ENCODE measurements around the gene CIC.

CIC gene

GRCh38 chr19:42274065-42274682 is 5.1 kb downstream of the CIC start:
- no peaks in the 10 kb centered on the region for H3K9me3 ChIP-seq (ENCODE audit: control insufficient read depth, low read length)
- no peaks in the 10 kb centered on the region for H3K27me3 ChIP-seq (replicated peaks; ENCODE audit: control insufficient read depth, insufficient read depth, low read length)
- DNase-seq (ENCODE audit: low read depth): no peak
- no peak overlapping the region for H3K4me3 ChIP-seq (ENCODE audit: low read length)
- H3K4me1 ChIP-seq (ENCODE audit: control insufficient read depth, insufficient read depth, low read length): peaks cover 44% of the 10 kb centered on the region
- H3K36me3 ChIP-seq (ENCODE audit: control insufficient read depth, insufficient read depth, low read length, severe bottlenecking): peaks cover 27% of the 10 kb centered on the region
- no peak overlapping the region for H3K9ac ChIP-seq (ENCODE audit: low read length)

DNA sequence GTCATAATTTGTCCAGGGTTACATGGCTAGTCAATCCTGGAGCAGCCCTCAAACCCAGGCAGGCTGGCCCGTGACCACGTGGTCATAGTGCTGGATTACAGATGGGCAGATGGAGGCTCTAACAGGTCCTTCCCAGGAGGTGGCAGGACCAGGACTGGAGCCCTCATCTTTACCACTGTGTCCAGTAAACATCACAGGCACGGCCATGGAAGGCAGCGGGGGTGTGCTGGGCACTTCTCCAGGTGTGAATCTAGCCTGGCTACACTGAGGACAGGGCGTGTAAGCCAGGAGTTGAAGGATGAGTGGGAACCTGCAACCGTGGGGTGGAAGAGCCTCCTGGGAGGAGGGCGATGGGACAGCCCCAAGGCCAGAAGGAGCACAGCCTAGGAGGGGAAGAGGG is 6.1 kb downstream of the CIC start:
- H3K9ac ChIP-seq (ENCODE audit: low read length): peak overlapping the region; percentile 34
- no peaks in the 10 kb centered on the region for H3K27me3 ChIP-seq (replicated peaks; ENCODE audit: control insufficient read depth, insufficient read depth, low read length)
- DNase-seq (ENCODE audit: low read depth): no peak
- no peak overlapping the region for H3K4me3 ChIP-seq (ENCODE audit: low read length)
- H3K36me3 ChIP-seq (ENCODE audit: control insufficient read depth, insufficient read depth, low read length, severe bottlenecking): peaks cover 27% of the 10 kb centered on the region
- no peaks in the 10 kb centered on the region for H3K9me3 ChIP-seq (ENCODE audit: control insufficient read depth, low read length)
- H3K4me1 ChIP-seq (ENCODE audit: control insufficient read depth, insufficient read depth, low read length): peaks cover 44% of the 10 kb centered on the region

DNA sequence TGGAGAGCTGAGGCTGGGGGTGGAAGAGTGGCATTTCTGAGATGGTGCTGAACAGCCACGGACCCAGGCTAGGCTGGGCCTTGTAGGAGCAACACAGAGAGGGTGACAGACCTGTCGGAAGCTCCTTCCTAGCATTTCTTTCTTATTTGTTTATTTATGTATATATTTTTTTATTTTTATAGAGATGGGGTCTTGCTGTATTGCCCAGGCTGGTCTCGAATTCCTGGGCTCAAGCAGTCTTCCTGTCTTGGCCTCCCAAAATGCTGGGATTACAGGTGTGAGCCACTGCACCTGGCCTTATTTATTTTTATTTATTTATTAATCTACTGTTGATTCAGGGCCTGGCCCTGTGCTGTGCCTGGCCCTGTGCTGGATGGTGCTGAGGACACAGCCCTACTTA is 6.5 kb downstream of the CIC start:
- Histone ChIP-seq H3K4me3 (ENCODE audit: low read length) (no peak overlapping the region), H3K27me3 (replicated peaks; ENCODE audit: control insufficient read depth, insufficient read depth, low read length) (no peaks in the 10 kb centered on the region), H3K9me3 (ENCODE audit: control insufficient read depth, low read length) (no peaks in the 10 kb centered on the region), H3K4me1 (ENCODE audit: control insufficient read depth, insufficient read depth, low read length) (peaks cover 41% of the 10 kb centered on the region), H3K9ac (ENCODE audit: low read length) (peak overlapping the region; percentile 43), H3K36me3 (ENCODE audit: control insufficient read depth, insufficient read depth, low read length, severe bottlenecking) (peaks cover 27% of the 10 kb centered on the region)
- no peak for DNase-seq (ENCODE audit: low read depth)

DNA sequence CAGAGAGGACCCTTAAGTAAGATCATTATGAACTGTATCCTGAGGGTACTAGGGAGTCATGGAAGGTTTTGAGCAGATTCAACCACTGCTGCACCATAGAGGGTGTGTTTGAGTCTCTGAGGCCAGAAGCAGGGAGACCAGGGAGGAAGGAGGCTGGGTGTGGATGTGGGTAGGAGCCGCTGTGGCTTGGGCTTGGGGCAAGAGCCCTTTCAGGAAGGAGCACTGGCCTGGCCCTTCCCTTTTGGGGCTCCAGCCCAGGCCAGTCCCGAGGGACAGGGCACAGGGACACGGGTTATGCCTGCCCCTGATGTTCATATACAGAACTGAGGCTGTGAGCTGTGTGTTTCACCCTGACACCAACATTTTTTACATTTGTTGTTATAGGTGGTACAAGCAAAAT is 7.2 kb downstream of the CIC start:
- no peak for DNase-seq (ENCODE audit: low read depth)
- Histone ChIP-seq H3K27me3 (replicated peaks; ENCODE audit: control insufficient read depth, insufficient read depth, low read length) (no peaks in the 10 kb centered on the region), H3K9me3 (ENCODE audit: control insufficient read depth, low read length) (no peaks in the 10 kb centered on the region), H3K9ac (ENCODE audit: low read length) (peak overlapping the region; percentile 43), H3K4me1 (ENCODE audit: control insufficient read depth, insufficient read depth, low read length) (peaks cover 35% of the 10 kb centered on the region), H3K36me3 (ENCODE audit: control insufficient read depth, insufficient read depth, low read length, severe bottlenecking) (peaks cover 27% of the 10 kb centered on the region), H3K4me3 (ENCODE audit: low read length) (no peak overlapping the region)

- Histone ChIP-seq H3K9ac (ENCODE audit: low read length) (peak overlapping the region; percentile 32), H3K9me3 (ENCODE audit: control insufficient read depth, low read length) (no peaks in the 10 kb centered on the region), H3K36me3 (ENCODE audit: control insufficient read depth, insufficient read depth, low read length, severe bottlenecking) (peaks cover 27% of the 10 kb centered on the region), H3K4me3 (ENCODE audit: low read length) (no peak overlapping the region), H3K4me1 (ENCODE audit: control insufficient read depth, insufficient read depth, low read length) (peaks cover 38% of the 10 kb centered on the region), H3K27me3 (replicated peaks; ENCODE audit: control insufficient read depth, insufficient read depth, low read length) (no peaks in the 10 kb centered on the region)
- no peak for DNase-seq (ENCODE audit: low read depth)
Measured at GRCh38 chr19:42276821-42277220, 7.8 kb downstream of the CIC start.

GRCh38 chr19:42277821-42278451 is 8.9 kb downstream of the CIC start:
- peaks cover 21% of the 10 kb centered on the region for H3K36me3 ChIP-seq (ENCODE audit: control insufficient read depth, insufficient read depth, low read length, severe bottlenecking)
- H3K27me3 ChIP-seq (replicated peaks; ENCODE audit: control insufficient read depth, insufficient read depth, low read length): no peaks in the 10 kb centered on the region
- peaks cover 47% of the 10 kb centered on the region for H3K4me1 ChIP-seq (ENCODE audit: control insufficient read depth, insufficient read depth, low read length)
- H3K4me3 ChIP-seq (ENCODE audit: low read length): no peak overlapping the region
- peak; percentile 67 for DNase-seq (ENCODE audit: low read depth)
- no peaks in the 10 kb centered on the region for H3K9me3 ChIP-seq (ENCODE audit: control insufficient read depth, low read length)
- peak overlapping the region; percentile 88 for H3K9ac ChIP-seq (ENCODE audit: low read length)

DNA sequence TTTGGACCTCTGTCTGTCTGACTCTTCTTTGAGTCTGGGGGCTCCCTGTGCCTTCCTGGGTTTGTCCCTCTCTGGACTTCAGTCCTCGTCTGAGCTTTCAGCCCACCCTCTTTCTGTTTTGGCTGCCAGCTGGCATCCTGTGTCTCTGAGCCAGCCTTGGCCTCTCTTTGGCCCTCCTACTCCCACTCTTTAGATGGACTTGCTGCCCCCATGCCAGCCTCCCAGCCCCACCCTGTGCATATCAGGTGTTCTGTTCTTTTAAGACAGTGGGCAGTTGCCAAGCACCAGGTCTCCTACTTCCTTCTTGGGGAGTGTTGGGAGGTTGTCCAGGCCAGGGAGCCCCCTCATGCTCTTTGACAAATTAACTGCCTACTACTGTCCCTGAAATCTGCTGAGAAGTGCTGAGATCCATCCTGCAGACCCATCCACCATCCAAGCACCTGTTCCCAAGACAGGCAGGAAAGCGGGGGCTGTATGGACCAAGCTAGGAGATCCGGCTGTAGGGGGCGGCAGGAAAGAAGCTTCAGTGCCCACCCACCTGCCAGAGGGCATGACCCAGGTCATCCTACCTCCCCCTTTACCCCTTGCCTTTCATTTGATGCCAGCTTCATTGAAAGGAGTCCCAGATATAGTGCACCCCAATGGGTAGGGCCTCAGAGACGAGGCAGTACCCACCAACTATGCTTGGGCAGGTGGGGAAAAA is 9.6 kb downstream of the CIC start:
- Histone ChIP-seq H3K4me1 (ENCODE audit: control insufficient read depth, insufficient read depth, low read length) (peaks cover 53% of the 10 kb centered on the region), H3K36me3 (ENCODE audit: control insufficient read depth, insufficient read depth, low read length, severe bottlenecking) (peaks cover 14% of the 10 kb centered on the region), H3K27me3 (replicated peaks; ENCODE audit: control insufficient read depth, insufficient read depth, low read length) (no peaks in the 10 kb centered on the region), H3K9me3 (ENCODE audit: control insufficient read depth, low read length) (no peaks in the 10 kb centered on the region), H3K9ac (ENCODE audit: low read length) (peak overlapping the region; percentile 88), H3K4me3 (ENCODE audit: low read length) (no peak overlapping the region)
- no peak for DNase-seq (ENCODE audit: low read depth)

- Histone ChIP-seq H3K9ac (ENCODE audit: low read length) (peak overlapping the region; percentile 88), H3K9me3 (ENCODE audit: control insufficient read depth, low read length) (no peaks in the 10 kb centered on the region), H3K4me1 (ENCODE audit: control insufficient read depth, insufficient read depth, low read length) (peaks cover 53% of the 10 kb centered on the region), H3K27me3 (replicated peaks; ENCODE audit: control insufficient read depth, insufficient read depth, low read length) (no peaks in the 10 kb centered on the region), H3K4me3 (ENCODE audit: low read length) (peak overlapping the region; percentile 88), H3K36me3 (ENCODE audit: control insufficient read depth, insufficient read depth, low read length, severe bottlenecking) (peaks cover 7% of the 10 kb centered on the region)
- no peak for DNase-seq (ENCODE audit: low read depth)
Measured at GRCh38 chr19:42279155-42279901, 10.3 kb downstream of the CIC start.

GRCh38 chr19:42279902-42280814 is 11.1 kb downstream of the CIC start:
- Histone ChIP-seq H3K4me1 (ENCODE audit: control insufficient read depth, insufficient read depth, low read length) (peaks cover 59% of the 10 kb centered on the region), H3K36me3 (ENCODE audit: control insufficient read depth, insufficient read depth, low read length, severe bottlenecking) (no peaks in the 10 kb centered on the region), H3K9me3 (ENCODE audit: control insufficient read depth, low read length) (no peaks in the 10 kb centered on the region), H3K9ac (ENCODE audit: low read length) (peak overlapping the region; percentile 88), H3K27me3 (replicated peaks; ENCODE audit: control insufficient read depth, insufficient read depth, low read length) (no peaks in the 10 kb centered on the region), H3K4me3 (ENCODE audit: low read length) (peak overlapping the region; percentile 88)
- DNase-seq (ENCODE audit: low read depth): peak; percentile 96

DNA sequence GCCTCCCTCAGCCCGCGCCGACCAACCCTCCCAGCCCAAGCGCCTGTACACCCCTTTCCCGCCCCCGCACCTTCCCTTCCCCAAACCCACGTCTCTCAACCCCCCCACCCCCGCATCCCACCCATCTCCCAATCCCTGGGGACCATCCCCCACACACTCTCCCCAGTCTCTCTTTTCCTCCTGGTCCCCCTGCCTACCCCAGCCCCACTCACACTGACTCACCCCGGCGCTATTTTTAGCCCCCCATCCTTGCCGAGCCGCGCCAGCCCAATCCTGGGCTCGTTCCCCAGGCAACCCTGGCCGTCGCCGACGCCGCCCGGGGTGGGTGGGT is 11.7 kb downstream of the CIC start:
- H3K9me3 ChIP-seq (ENCODE audit: control insufficient read depth, low read length): no peaks in the 10 kb centered on the region
- H3K4me3 ChIP-seq (ENCODE audit: low read length): peak overlapping the region; percentile 88
- peak overlapping the region; percentile 88 for H3K9ac ChIP-seq (ENCODE audit: low read length)
- no peaks in the 10 kb centered on the region for H3K27me3 ChIP-seq (replicated peaks; ENCODE audit: control insufficient read depth, insufficient read depth, low read length)
- peaks cover 65% of the 10 kb centered on the region for H3K4me1 ChIP-seq (ENCODE audit: control insufficient read depth, insufficient read depth, low read length)
- no peaks in the 10 kb centered on the region for H3K36me3 ChIP-seq (ENCODE audit: control insufficient read depth, insufficient read depth, low read length, severe bottlenecking)
- DNase-seq (ENCODE audit: low read depth): peak; percentile 77
